Measurements from ENCODE around the gene GDF11. TPM values are rescaled to one million over a fixed set of nuclear protein-coding genes. Genes with fewer than 3 reads are reported as not detected.

GDF11 gene
- total RNA-seq, 2 donors from 2014 or later = 5.0 to 18.4 TPM

DNA sequence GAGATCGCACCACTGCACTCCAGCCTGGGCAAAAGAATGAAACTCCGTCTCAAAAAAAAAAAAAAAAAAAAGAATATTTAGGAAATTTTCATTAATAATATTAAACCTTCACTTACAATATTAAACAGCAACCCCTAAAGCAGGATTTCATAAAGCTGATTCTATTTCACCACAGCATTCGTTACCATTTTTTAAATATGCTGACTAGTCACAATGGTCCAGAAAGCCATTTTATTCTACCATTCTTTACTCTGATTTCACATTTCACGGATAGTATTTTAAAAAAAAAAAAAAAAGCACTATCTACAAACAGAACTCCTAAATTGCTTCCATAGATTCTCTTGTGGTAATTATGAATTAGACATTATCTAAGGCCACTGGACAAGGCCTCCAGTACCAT lies 47.0 kb downstream of the GDF11 start:
- H3K27ac Mint-ChIP-seq = no peak overlapping the region
- ATAC-seq = no peak
- H3K9me3 Mint-ChIP-seq = no peaks in the 10 kb centered on the region
- H3K36me3 Mint-ChIP-seq = peaks cover 20% of the 10 kb centered on the region
- no peak for DNase-seq (ENCODE audit: low spot score)
- H3K4me3 Mint-ChIP-seq = no peak overlapping the region
- H3K4me1 Mint-ChIP-seq (ENCODE audit: low read depth in 2 of 2) = no peaks in the 10 kb centered on the region
- no peaks in the 10 kb centered on the region for H3K27me3 Mint-ChIP-seq

GRCh38 chr12:55795950-55796349 lies 53.0 kb downstream of the GDF11 start:
- H3K27ac Mint-ChIP-seq = peak overlapping the region in 1 of 2 donors; percentile 37
- no peaks in the 10 kb centered on the region for H3K9me3 Mint-ChIP-seq
- H3K36me3 Mint-ChIP-seq = peaks cover 27% of the 10 kb centered on the region
- peaks cover 3 to 15% of the 10 kb centered on the region in 2 donors for H3K4me1 Mint-ChIP-seq (ENCODE audit: low read depth in 2 of 2)
- no peaks in the 10 kb centered on the region for H3K27me3 Mint-ChIP-seq
- no peak for ATAC-seq
- DNase-seq (ENCODE audit: low spot score) = no peak
- no peak overlapping the region for H3K4me3 Mint-ChIP-seq

- Mint-ChIP-seq H3K27me3 (no peaks in the 10 kb centered on the region), H3K4me3 (no peak overlapping the region), H3K4me1 (ENCODE audit: low read depth in 2 of 2) (peaks cover 3 to 15% of the 10 kb centered on the region in 2 donors), H3K27ac (peak overlapping the region in 1 of 2 donors; percentile 11), H3K9me3 (no peaks in the 10 kb centered on the region), H3K36me3 (peaks cover 28% of the 10 kb centered on the region)
- ATAC-seq (no peak), DNase-seq (ENCODE audit: low spot score) (no peak)
These were observed 54.1 kb downstream of the GDF11 start for GRCh38 chr12:55797068-55797467.

GRCh38 chr12:55797550-55797949 lies 54.6 kb downstream of the GDF11 start:
- DNase-seq (ENCODE audit: low spot score) (no peak), ATAC-seq (no peak)
- Mint-ChIP-seq H3K27me3 (no peaks in the 10 kb centered on the region), H3K4me1 (ENCODE audit: low read depth in 2 of 2) (peaks cover 3 to 15% of the 10 kb centered on the region in 2 donors), H3K4me3 (no peak overlapping the region), H3K36me3 (peaks cover 28% of the 10 kb centered on the region), H3K27ac (no peak overlapping the region), H3K9me3 (no peaks in the 10 kb centered on the region)

Other genes with a start within 250 kb of the GDF11 start
- gene OR6C4, start 193.5 kb upstream of the GDF11 start, total RNA-seq = not detected
- not detected for gene OR2AP1, start 170.7 kb upstream of the GDF11 start, total RNA-seq
- not detected for gene OR10P1, start 106.2 kb upstream of the GDF11 start, total RNA-seq
- 1 to 10 TPM; 2.1 to 4.2 TPM for gene ITGA7, start 35.2 kb upstream of the GDF11 start, total RNA-seq
- 10 to 100 TPM; 54.8 to 85.8 TPM for gene BLOC1S1, start 27.1 kb upstream of the GDF11 start, total RNA-seq
- 10 to 100 TPM; 10.2 to 11.7 TPM for gene RDH5, start 22.7 kb upstream of the GDF11 start, total RNA-seq
- 100 to 1,000 TPM; 263 to 327 TPM for gene CD63, start 14.1 kb upstream of the GDF11 start, total RNA-seq
- gene SARNP, start 74.6 kb downstream of the GDF11 start, total RNA-seq = 10 to 100 TPM; 68.0 to 74.9 TPM
- 10 to 100 TPM; 36.9 to 56.7 TPM for gene ORMDL2, start 74.9 kb downstream of the GDF11 start, total RNA-seq
- gene DNAJC14, start 86.5 kb downstream of the GDF11 start, total RNA-seq = 10 to 100 TPM; 38.8 to 40.0 TPM
- under 1 TPM in 1 of 2 donors, not detected in 1; 0.24 TPM for gene MMP19, start 99.8 kb downstream of the GDF11 start, total RNA-seq
- 10 to 100 TPM; 31.6 to 34.0 TPM for gene PYM1, start 184.8 kb downstream of the GDF11 start, total RNA-seq
- 100 to 1,000 TPM in 1 of 2 donors, 10 to 100 TPM in 1; 81.9 to 168 TPM for gene DGKA, start 188.0 kb downstream of the GDF11 start, total RNA-seq
- under 1 TPM in 1 of 2 donors, not detected in 1; 0.40 TPM for gene PMEL, start 222.9 kb downstream of the GDF11 start, total RNA-seq
- 100 to 1,000 TPM in 1 of 2 donors, 10 to 100 TPM in 1; 72.3 to 178 TPM for gene CDK2, start 223.7 kb downstream of the GDF11 start, total RNA-seq
- gene RAB5B, start 231.0 kb downstream of the GDF11 start, total RNA-seq = 10 to 100 TPM; 39.2 to 68.1 TPM